GM12891 (cell line): ENCODE results near the gene PRUNE2.

ENCODE experiments used
- PAX5 ChIP-seq: IDR thresholded peaks from 2 replicates; pipeline ENCODE4 v1.6.1; 2011; ENCODE audit warnings: low read length, moderate library complexity, mild to moderate bottlenecking; ENCODE audit not compliant: insufficient read depth, severe bottlenecking
- POLR2A ChIP-seq: IDR thresholded peaks from 2 replicates; pipeline ENCODE4 v1.6.1; 2011; ENCODE audit warnings: low read depth, low read length, control low read depth
- POLR2AphosphoS5 ChIP-seq: IDR thresholded peaks from 2 replicates; pipeline ENCODE4 v1.6.1; 2011; ENCODE audit warnings: low read depth, low read length, control low read depth
- SPI1 ChIP-seq: IDR thresholded peaks from 2 replicates; pipeline ENCODE4 v1.6.1; 2011; ENCODE audit warnings: low read depth, low read length, control low read depth
- TAF1 ChIP-seq: IDR thresholded peaks from 2 replicates; pipeline ENCODE4 v1.6.1; 2011; ENCODE audit warnings: low read depth, low read length, control low read depth

GRCh38 chr9:76876098-76876497 lies 29.8 kb downstream of the PRUNE2 start:
- no peak for TF ChIP-seq POLR2AphosphoS5
- TF ChIP-seq POLR2A, result no peak
- no peak for TF ChIP-seq TAF1
- TF ChIP-seq PAX5, result no peak
- TF ChIP-seq SPI1, result no peak
